Non-pigmented ciliary epithelial cell (primary cell): ENCODE measurements around the gene PTBP2.

Source experiments
- DNase-seq: peaks from one replicate; pipeline ENCODE4 v3.0.0-alpha.2; 2010; ENCODE audit warnings: low read depth

Gene PTBP2

DNA sequence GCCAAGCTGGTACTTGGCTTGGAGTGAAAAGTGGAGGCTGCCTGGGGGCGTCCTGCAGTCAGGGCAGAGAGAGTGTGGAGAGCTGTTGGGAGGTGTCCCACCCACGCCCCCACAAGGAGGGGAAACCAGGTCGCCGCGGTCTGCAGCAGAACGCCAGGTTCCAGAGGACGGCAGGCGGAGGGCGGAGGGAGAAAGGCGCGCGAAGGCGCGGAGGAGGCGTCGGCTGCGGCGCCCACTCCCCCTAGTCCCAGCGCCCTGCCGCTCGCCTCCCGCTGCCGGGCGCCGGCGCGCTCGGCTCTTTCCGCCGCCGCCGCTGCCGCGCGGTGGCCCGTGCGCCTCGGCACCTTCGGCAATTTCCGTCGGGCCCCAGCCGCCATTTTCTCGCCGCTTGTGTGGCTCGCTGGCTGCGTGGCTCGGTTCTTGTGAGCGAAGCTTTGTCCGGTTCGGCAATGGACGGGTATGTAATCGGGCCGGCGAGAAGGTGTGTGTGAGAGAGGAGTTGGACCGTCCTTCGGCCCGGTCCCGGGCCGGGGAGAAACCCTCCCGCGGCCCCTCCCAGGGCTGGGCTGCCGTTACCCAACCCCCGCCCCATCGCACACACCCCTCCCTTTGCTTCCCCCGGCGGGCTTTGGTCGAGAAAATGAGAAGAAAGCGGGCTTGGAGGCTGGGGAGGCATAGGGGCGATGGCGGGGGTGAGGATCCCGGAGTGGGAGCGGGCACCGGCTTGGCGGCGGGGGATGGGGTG lies at the start of gene PTBP2:
PTBP2 (plus strand) TSS at position 369 of the 745 bp plus-strand sequence; CDS start at position 450, 81 bp downstream.
- no peak for DNase-seq

DNA sequence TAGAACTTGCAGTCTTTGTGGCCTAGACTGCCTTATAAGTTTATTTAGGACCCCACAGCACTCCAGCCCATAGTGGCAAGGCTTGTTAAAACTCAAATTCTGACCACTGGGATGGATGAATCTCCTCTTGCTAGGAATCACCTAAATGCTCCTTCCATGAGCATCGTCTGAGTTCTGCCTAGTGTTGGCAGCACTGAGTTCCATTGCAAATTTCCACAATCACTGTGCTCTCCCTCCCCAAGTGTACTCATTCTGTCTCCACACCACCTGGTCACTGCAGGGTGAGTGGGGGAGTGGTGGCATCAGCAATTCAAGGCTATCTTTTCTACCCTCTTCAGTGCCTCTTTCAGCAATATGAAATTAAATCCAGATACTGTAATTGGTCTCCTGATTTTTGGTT lies 46.7 kb upstream of the PTBP2 start:
- no peak for DNase-seq

DNA sequence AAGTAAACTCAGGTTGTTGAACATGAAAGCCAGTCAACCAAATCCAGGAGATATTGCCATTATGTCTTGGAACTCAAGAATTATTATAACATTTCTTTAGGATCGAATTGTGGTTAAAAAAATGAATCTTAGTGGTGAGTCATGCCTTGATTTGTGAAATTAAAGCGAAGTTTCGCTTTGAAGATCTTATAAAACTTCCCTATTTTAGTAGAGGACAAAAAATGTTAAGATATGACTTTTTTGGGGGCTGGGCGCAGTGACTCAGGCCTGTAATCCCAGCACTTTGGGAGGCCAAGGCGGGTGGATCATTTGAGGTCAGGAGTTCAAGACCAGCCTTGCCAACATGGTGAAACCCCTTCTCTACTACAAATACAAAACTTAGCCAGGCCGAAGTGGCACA lies 39.5 kb upstream of the PTBP2 start:
- no peak for DNase-seq

GRCh38 chr1:96683931-96684330 lies 37.7 kb upstream of the PTBP2 start:
- no peak for DNase-seq

GRCh38 chr1:96684744-96685143 lies 36.8 kb upstream of the PTBP2 start:
- DNase-seq = no peak

GRCh38 chr1:96688767-96689166 lies 32.8 kb upstream of the PTBP2 start:
- no peak for DNase-seq

DNA sequence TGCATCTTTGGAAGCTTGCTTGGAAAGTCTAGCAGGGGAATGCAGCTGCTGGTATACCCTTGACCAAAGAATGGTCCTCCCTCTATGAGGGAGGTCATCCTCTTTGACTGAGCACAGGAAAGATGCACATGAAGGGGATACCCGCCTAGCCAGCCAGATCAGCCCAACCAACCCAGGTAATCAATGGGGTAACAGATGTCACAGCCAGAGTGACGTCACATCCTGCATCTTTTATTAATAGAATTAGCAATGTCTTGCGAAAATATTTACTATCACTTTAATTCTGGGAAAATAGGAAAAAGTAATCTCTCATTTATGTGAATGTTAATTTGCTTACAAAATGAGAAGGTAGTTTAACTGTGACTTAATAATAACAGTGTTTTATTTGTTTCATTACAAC lies 25.6 kb upstream of the PTBP2 start:
- DNase-seq = no peak

DNA sequence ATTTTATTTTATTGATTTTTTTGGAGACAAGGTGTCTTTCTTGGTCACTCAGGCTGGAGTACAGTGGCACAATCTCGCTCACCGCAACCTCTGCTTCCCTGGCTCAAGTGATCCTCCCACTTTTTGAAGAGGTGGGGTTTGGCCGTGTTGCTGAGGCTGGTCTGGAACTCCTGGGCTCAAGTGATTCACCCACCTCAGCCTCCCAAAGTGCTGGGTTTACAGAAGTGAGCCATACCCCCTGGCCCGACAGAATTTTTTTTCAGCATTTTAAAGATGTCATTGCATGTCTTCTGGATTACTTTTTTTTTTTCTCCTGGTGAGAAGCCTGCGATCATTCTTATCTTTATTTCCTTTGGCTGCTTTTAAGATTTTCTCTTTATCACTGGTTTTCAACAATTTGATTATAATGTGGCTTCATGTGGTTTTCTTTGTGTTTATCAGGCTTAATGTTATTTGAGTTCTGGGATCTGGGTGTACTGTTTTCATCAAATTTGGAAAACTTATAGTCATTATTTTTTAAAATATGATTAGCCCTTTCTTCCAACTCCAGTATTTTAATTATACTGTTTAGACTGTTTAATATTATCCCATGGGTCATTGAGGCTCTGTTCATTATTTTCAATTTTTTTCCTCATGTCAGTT lies 23.1 kb upstream of the PTBP2 start:
- no peak for DNase-seq

DNA sequence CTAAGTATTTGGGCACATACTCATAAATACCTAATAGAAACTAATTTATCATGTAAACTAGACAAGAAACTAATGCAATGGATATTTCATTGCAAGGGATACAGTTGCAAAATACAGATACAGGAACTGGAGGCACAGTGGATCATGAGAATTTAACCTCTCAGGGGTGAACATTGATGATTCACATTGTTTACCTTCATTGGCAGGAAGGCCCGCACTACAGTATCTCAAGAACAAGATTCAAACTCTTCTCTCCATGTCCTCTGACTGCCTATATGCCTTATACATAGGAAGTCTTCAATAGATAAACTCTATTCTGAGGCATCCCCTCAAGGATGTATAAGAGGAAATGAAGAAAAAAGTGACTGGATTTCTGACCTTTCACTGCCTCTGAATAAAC lies 18.4 kb upstream of the PTBP2 start:
- no peak for DNase-seq

- no peak for DNase-seq
These were observed 14.6 kb upstream of the PTBP2 start for GRCh38 chr1:96707023-96707422.

GRCh38 chr1:96708482-96708881 lies 13.1 kb upstream of the PTBP2 start:
- no peak for DNase-seq

GRCh38 chr1:96710708-96711477 lies 10.7 kb upstream of the PTBP2 start:
- DNase-seq = no peak

- no peak for DNase-seq
These were observed 7.9 kb upstream of the PTBP2 start for GRCh38 chr1:96713649-96714048.

DNA sequence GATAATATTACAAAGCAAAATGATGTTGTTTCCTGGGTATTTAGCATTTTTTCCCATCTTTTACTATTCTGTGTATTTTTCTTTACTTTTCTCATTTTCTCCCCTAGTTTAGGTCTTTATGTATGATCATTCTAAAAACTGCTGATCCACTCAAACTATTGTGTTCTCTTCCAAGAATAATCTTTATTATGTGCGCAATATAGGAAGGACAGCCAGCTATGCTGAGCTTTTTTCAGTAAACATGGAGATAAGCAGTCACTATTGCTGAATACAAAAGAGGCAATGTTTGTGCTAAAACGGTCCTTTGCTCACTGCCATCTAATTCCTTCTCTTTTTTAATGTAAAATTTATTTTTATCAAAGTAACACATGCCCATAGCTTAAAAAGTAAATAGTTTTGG lies 6.7 kb upstream of the PTBP2 start:
- no peak for DNase-seq

DNA sequence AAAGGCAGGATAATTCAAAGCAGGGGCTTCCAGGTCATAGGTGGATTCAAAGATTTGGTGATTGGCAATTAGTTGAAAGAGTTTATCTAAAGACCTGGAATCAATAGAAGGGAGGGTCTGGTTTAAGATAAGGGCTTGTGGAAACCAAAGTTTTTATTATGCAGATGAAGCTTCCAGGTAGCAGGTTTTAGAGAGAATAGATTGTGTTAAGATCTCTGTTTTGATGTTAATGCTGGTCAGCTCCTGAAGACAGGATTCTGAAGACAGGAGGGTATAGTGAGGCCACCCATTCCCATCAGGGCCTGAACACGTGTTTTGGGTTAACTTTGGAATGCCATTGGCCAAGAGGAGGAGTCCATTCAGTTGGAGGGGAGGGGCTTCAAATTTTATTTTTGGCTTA lies 6.1 kb upstream of the PTBP2 start:
- DNase-seq = no peak

- DNase-seq = no peak
These were observed 550 bp upstream of the PTBP2 start for GRCh38 chr1:96721053-96721415.

DNA sequence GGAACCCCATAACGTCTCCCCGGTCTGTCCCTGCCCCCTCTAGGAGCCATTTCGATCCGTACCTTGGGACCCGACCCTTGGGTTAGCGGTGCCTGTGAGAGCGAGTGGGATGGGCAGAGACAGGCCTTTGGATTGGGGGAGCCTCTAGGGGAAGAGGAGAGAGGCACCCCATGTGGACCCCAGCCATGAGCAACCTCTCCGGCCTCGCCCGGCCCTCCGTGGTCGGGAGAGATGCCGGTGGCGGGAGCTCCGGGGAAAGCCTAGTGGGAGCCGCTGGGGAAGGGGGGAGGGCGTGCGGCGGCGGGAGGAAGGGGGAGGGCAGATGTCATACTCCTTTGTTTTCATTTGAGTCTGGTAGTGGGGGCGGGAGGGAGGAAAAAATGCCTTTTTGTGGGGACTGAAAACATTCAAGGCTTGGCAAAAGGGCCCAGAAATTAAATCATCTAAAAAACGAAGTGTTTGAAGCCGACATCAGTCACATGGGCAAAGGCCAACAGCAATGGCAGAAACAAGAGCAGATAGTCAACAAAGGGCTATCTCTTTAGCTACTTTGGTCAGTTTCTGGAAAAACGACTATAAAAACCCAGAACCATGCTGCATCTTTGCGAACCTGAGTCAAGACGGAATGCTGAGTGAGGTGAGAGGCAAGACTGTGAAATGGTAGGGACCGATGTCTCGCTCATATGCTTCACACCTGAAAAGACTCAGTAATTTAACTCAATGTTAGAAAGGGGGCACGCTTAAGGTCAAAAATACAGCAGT lies 758 bp downstream of the PTBP2 start:
- DNase-seq = no peak

- no peak for DNase-seq
These were observed 1.4 kb downstream of the PTBP2 start for GRCh38 chr1:96722958-96723357.

DNA sequence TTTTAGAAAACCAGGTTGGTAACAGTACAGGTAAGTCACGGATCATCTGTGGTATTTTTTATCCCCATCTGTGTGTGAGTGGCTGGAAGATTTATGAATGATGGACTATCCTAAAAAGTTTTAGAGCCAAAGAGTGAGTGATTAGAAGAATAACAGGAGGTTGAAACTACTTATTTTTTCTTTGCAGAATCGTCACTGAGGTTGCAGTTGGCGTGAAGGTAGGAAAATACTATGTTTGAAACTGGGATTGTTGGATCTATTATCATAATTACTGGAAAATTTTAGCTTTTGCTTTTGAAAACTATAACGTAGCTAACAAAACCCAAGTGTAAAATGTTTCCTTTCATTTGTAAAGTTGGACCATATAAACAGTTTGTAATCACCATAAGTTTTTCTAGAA lies 1.8 kb downstream of the PTBP2 start:
- DNase-seq = no peak

- DNase-seq = no peak
These were observed 2.4 kb downstream of the PTBP2 start for GRCh38 chr1:96723936-96724335.

GRCh38 chr1:96727860-96728259 lies 6.3 kb downstream of the PTBP2 start:
- no peak for DNase-seq

DNA sequence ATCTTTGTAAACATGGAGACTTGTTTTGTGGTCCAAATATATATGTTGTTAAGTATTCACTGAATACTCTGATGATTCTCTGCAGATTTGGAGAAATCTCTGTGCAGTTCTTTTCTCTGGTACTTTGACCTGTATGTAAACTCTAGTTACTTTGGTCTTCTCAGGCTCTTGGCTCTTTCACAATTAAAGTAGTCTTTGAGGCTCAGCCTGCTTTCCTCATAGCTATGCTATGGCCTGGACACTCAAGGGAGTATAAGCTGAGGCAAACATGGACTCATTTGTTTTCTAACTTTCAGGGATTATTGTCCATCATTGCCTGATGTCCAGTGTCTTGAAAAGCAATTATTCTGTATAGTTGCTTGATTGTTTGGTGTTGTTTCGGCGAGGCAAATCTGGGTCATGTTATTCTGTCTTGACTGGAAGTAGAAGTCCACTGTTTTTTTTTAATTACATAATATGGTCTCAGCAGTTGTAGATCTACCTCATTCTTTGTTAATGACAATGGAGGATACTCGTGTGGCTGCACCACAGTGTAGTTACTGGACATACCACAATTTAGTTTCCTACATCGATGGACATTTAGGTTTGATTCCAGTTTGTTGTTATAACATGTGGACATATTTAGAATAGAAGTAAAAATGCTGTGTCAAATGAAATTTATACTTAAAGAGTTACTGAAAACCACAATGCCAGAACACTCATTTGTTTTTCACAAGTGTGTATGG lies 9.2 kb downstream of the PTBP2 start:
- DNase-seq = no peak
